Fibroblast of skin of abdomen (primary cell): ENCODE measurements around the gene ZNF506.
"Not testable (repeated sequence)": the region's sequence is repeated elsewhere in the genome, so short reads cannot be mapped to it uniquely, and the experiment has no call there.

ENCODE experiments used
- DNase-seq: peaks from one replicate; pipeline ENCODE4 v3.0.0-alpha.2; 2013

The ZNF506 gene

GRCh38 chr19:19778666-19779065 lies 42.9 kb downstream of the ZNF506 start:
- no peak for DNase-seq

GRCh38 chr19:19777692-19778091 lies 43.9 kb downstream of the ZNF506 start:
- DNase-seq, result no peak

- DNase-seq, result peak; percentile 98
Measured at GRCh38 chr19:19776206-19777008, 45.1 kb downstream of the ZNF506 start.

- DNase-seq, result no peak
Measured at GRCh38 chr19:19775891-19776205, 45.7 kb downstream of the ZNF506 start.

GRCh38 chr19:19774354-19775033 lies 47.1 kb downstream of the ZNF506 start:
- DNase-seq, result no peak

GRCh38 chr19:19771963-19772362 lies 49.6 kb downstream of the ZNF506 start:
- not testable (repeated sequence) for DNase-seq

GRCh38 chr19:19769971-19770370 lies 51.6 kb downstream of the ZNF506 start:
- not testable (repeated sequence) for DNase-seq

- DNase-seq, result no peak
Measured at GRCh38 chr19:19758164-19758563, 63.4 kb downstream of the ZNF506 start.

GRCh38 chr19:19752760-19753403 lies 68.7 kb downstream of the ZNF506 start:
- no peak for DNase-seq

- no peak for DNase-seq
Measured at GRCh38 chr19:19751846-19752245, 69.7 kb downstream of the ZNF506 start.

GRCh38 chr19:19750842-19751790 lies 70.4 kb downstream of the ZNF506 start:
- DNase-seq, result no peak

- DNase-seq, result no peak
Measured at GRCh38 chr19:19749908-19750841, 71.4 kb downstream of the ZNF506 start.

- DNase-seq, result no peak
Measured at GRCh38 chr19:19749117-19749907, 72.2 kb downstream of the ZNF506 start.

GRCh38 chr19:19748249-19748938 lies 73.2 kb downstream of the ZNF506 start:
- DNase-seq, result no peak

- no peak for DNase-seq
Measured at GRCh38 chr19:19747357-19748220, 74.0 kb downstream of the ZNF506 start.

- DNase-seq, result no peak
Measured at GRCh38 chr19:19746286-19747213, 75.0 kb downstream of the ZNF506 start.

GRCh38 chr19:19745496-19746285 lies 75.9 kb downstream of the ZNF506 start:
- no peak for DNase-seq
